NB4 (cell line): ENCODE results near the gene SHISA5.

Experiments
- DNase-seq: peaks from one replicate; pipeline ENCODE4 v3.0.0; 2010; ENCODE audit warnings: low read depth
- H3K4me3 ChIP-seq: one replicate; pipeline ENCODE4 v1.5.1; 2011; ENCODE audit warnings: mild to moderate bottlenecking, low read depth, low read length, moderate library complexity
- MAX ChIP-seq: IDR thresholded peaks from 2 replicates; pipeline ENCODE4 v1.6.1; 2011; ENCODE audit warnings: low read depth, low read length
- MYC ChIP-seq: IDR thresholded peaks from 2 replicates; pipeline ENCODE4 v1.6.1; 2011; ENCODE audit warnings: low read depth, low read length
- POLR2A ChIP-seq: IDR thresholded peaks from 2 replicates; pipeline ENCODE4 v1.6.1; 2011; ENCODE audit warnings: mild to moderate bottlenecking; ENCODE audit not compliant: insufficient read length; ENCODE audit errors: extremely low read depth
- TF ChIP-seq, protein P1 (sequence below): IDR thresholded peaks from one replicate; pipeline ENCODE4 v1.5.1; 2012; ENCODE audit warnings: low read depth, low read length

Gene SHISA5

GRCh38 chr3:48446043-48446424 is 57.9 kb downstream of the SHISA5 start:
- DNase-seq = no peak
- TF ChIP-seq, protein P1, sequence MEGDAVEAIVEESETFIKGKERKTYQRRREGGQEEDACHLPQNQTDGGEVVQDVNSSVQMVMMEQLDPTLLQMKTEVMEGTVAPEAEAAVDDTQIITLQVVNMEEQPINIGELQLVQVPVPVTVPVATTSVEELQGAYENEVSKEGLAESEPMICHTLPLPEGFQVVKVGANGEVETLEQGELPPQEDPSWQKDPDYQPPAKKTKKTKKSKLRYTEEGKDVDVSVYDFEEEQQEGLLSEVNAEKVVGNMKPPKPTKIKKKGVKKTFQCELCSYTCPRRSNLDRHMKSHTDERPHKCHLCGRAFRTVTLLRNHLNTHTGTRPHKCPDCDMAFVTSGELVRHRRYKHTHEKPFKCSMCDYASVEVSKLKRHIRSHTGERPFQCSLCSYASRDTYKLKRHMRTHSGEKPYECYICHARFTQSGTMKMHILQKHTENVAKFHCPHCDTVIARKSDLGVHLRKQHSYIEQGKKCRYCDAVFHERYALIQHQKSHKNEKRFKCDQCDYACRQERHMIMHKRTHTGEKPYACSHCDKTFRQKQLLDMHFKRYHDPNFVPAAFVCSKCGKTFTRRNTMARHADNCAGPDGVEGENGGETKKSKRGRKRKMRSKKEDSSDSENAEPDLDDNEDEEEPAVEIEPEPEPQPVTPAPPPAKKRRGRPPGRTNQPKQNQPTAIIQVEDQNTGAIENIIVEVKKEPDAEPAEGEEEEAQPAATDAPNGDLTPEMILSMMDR = no peak

GRCh38 chr3:48445277-48445882 is 58.6 kb downstream of the SHISA5 start:
- H3K4me3 ChIP-seq = peak overlapping the region; percentile 91
- TF ChIP-seq MYC (no peak), MAX (no peak), POLR2A (no peak)
- TF ChIP-seq, protein P1 = no peak
- DNase-seq = no peak

More at GRCh38 chr3:48446043-48446424, 57.9 kb downstream of the SHISA5 start:
- peak overlapping the region; percentile 91 for H3K4me3 ChIP-seq

GRCh38 chr3:48441940-48442339 is 62.0 kb downstream of the SHISA5 start:
- peak overlapping the region; percentile 99 for H3K4me3 ChIP-seq
- DNase-seq = no peak

GRCh38 chr3:48440590-48440958 is 63.4 kb downstream of the SHISA5 start:
- DNase-seq = no peak
- TF ChIP-seq, protein P1 = no peak
- no peak for TF ChIP-seq MYC
- TF ChIP-seq MAX = no peak
- TF ChIP-seq POLR2A = no peak
- H3K4me3 ChIP-seq = peak overlapping the region; percentile 99

More at GRCh38 chr3:48441940-48442339, 62.0 kb downstream of the SHISA5 start:
- TF ChIP-seq MYC (no peak), MAX (no peak), POLR2A (no peak)
- TF ChIP-seq, protein P1 = no peak

GRCh38 chr3:48439820-48440589 is 64.0 kb downstream of the SHISA5 start, which contains the start of the genes CCDC51 and TMA7:
Gene CCDC51 (minus strand): TSS chr3:48440119. CDS start chr3:48435128, 4,991 bp downstream.
Gene TMA7 (plus strand): TSS chr3:48440257. CDS start chr3:48440297, 40 bp downstream.
- TF ChIP-seq MYC (peak; percentile 76), MAX (peak; percentile 55), POLR2A (peak; percentile 85)
- TF ChIP-seq, protein P1 = no peak
- H3K4me3 ChIP-seq = peak within 1 kb of the TSS; percentile 99
- peak; percentile 98 for DNase-seq
